GM19238 (cell line): ENCODE measurements around the gene C7.
"Not testable (repeated sequence)": the region's sequence is repeated elsewhere in the genome, so short reads cannot be mapped to it uniquely, and the experiment has no call there.

ENCODE experiments used
- DNase-seq: peaks from one replicate; pipeline ENCODE4 v3.0.0; 2011; ENCODE audit warnings: low spot score; ENCODE audit not compliant: insufficient read length

C7 gene

GRCh38 chr5:40991168-40991980 is 82.1 kb downstream of the C7 start:
- DNase-seq: no peak

GRCh38 chr5:40991981-40992559 is 82.8 kb downstream of the C7 start:
- no peak for DNase-seq

- no peak for DNase-seq
These were observed 86.7 kb downstream of the C7 start for GRCh38 chr5:40995801-40996586.

DNA sequence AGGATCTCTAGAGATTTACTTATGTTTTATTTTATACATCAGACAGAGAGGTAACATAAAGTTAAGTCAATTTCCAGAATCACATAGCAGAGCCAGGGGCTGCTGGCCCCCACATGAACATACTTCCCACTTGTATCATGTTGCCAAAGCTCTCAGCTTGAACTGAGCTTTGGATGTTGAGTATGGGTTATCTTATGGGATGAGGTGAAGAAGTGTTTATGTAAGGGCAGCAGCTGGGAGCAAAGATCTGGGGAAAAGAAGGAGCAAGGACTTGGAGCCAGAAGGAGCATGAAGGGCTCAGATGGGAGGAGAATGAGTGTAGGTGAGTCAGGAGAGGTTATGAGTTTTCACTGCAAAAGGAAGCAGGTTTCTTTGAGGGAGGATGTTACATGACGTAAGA is 89.8 kb downstream of the C7 start:
- no peak for DNase-seq

DNA sequence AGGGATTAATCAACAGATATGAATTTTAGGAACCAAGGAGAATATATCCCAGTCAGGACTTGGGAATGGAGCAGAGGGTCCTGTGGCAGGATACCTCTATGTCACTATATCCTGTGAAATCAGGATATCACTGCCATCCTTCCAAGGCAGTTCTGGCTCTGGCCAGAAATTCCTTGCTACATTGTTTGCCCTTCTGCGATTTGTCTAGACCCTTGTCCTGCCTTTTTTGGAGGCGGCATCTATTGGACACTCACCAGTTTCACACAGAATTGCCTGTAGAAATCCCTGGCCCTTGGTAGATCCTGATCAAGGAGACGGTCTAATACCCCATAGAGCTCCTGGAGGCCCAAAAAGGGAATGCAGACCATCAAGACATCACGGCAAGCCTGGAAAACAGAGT is 90.7 kb downstream of the C7 start:
- DNase-seq: no peak

GRCh38 chr5:41003670-41004376 is 94.5 kb downstream of the C7 start:
- no peak for DNase-seq

DNA sequence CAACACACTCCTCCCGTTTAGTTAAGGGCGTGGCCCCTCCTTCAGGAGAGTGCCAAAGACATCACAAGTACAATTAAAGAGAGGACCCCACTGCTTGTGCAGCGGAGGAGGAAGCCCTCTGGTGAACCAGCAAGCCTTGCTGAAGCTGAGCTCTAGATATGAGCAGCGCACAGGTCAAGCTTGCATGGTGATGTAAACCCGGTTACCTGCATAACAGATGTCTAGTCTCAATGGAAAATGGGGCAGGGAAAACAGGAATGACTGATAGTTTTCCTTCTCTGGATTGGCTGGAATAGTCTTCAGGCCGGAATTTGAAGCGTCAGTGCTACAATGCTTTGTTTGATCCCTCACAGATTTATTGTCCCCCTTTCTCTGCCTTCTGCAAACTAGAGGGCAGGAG is 95.6 kb downstream of the C7 start:
- no peak for DNase-seq

DNA sequence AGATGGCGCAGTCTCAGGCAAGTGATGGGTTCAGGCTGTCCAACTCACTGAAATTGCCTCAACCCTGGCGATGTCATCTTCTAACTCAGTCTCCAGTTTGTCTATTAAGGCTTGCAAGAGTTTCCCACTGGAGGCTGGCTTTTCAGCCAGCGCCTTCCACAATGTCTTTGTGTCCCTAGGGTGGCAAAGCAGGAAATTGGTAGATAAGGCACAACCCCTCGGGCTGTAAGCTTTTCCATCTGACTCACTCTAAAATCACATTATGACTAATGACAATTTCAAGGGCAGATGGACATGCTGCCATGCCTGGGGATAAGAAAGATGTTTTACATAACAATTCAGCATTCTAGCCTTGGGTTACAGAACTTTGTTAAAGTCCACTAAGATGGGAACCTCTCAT is 99.9 kb downstream of the C7 start:
- no peak for DNase-seq

- DNase-seq: no peak
These were observed 101.3 kb downstream of the C7 start for GRCh38 chr5:41010572-41010971.

GRCh38 chr5:41012318-41012717 is 103.0 kb downstream of the C7 start:
- no peak for DNase-seq

GRCh38 chr5:41022600-41022999 is 113.3 kb downstream of the C7 start:
- DNase-seq: not testable (repeated sequence)
